GM18520 (cell line): ENCODE data around the gene TP53TG5.

Experiments
- ATAC-seq: cut with Tn5 transposase; IDR thresholded peaks from one replicate; pipeline ENCODE4 v1.9.1; 2021; ENCODE audit not compliant: unreplicated experiment

The TP53TG5 gene

DNA sequence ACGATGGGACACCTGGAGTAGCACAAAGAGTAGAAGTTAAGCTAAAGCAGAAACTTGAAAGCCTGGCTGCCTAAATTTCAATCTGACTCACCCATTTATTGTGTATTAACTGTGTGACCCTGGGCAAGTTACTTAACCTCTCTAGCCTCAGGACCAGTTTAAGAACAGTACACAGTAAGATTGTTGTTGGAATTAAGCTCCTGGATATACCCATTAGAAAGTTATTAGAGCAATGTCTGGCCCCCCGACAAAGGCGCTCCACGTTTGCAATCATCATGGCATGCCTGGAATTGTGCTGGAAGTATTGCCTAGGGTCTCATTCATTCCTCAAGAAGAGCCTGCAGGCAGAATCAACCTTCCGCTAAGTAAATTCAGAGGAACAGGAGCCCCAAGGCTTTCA, 31.3 kb downstream of the TP53TG5 start:
- no peak for ATAC-seq

DNA sequence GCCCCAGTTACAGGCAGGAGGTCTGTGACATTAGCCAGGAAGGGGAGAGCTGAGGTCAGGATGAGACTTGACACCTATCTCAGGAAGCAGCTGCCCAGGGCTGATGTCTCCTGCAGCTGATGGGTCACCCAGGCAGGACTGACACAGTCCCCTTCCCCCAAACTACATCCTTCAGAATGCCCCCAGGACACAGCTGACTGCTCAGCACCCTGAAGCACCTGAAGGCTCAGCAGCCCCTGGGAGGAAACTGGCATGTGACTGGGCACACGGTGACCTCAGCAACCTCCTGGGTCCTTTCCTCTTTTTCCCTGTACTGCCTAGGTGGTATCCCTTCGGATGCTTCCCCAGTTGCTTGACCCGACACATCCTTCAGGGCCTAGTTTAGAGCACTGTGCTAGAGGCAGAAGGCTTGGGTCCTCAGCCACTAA, 31.8 kb downstream of the TP53TG5 start:
- ATAC-seq = no peak

DNA sequence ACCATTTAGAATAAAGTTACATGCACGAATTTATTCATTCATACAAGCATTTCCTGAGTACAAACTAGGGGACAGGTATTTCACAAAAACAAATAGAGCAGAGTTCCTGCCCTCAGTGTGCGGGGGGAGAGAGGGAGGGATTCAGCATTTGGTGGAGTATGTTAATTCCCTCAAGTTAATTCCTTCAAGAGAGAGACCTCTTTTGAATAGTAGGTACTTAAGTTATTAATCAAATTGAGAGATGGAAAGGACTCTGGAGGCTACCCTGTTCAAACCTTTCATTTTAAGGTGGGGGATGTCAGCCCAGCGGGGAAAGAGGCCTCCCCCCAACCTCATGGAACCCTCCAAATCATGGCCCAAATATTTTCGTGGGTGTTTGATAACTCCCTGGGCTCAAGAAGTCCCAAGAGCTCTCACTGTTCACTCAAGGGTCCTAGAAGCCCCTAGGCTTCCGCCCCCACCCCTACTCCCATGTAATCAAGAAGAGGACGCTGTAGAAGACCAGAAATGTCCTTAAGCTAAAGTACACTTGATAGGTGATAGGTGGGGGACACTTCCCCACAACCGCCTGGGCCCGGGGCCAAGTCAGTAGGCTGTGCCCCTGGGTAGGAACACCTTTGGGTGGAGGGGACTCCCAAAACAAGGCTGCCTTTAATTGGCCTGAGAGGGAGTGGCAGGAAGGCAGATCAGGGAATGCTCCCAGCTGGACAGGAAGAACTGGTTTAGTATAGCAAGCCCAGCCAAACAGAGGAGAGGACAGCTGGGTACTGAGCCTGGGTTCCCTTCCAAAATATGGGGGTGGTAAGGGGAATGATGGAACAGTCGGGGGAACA, 32.8 kb downstream of the TP53TG5 start:
- ATAC-seq = no peak

DNA sequence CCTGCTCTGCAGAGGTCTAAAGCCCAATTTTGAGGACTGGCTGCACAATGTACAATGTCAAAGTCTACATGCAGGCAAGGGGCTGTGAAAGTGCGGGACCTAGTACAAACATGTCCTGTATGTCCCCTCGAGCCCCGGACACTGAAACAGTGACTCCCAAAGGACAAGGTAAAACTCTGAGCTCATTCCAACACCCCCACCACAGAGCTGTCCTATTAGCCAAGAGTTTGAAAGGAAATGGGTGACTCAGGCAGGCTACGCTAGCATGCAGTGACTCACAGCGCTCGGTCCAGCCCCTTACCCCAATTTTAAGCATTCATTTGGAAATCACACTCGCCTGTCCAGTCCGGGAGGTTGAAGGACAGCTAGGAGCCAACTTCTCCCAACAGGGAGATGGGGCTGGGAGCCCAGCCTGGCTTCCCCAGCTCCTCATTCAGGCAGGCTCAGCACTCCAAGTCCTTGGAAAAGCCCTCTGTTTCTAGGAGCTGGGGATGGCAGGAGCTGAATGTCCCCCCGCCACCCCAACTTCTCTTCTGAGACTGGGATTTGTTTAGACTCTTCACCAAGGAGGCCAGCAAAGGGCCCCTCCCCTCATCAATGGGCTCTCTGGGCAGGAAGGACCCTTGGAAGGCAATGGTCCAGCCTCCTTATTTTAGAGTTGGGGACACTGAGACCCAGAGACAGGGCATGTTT, 33.8 kb downstream of the TP53TG5 start:
- no peak for ATAC-seq

DNA sequence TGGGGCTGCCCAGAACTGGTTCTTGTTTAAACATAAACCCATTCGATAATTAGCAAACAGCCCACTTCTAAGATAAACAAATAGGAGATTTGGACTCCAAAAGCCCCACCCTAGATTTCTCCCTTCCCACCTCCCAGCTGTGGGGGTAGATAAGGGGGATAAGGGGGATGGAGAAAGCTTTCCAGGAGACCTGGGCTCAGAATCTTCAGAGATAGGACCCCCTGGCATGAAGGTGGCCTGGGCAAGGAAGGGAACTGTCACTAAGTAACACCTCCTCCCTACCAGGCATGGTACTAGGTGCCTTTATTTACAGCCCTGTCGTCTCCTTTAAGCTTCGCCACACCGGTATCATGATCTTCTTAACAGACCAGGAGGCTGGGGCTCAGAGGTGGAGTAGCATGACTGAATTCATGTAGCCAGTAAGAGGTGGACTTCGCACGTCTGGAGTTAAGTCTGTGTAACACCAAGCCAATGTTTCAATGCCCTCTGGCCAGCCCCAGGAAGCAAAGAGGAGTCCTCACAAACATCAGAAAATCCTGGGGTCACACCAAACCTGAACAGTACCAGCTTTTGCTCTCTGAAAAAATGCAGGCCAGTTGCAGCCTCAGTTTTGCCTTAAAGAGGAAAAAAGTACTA, 34.5 kb downstream of the TP53TG5 start:
- ATAC-seq = no peak

DNA sequence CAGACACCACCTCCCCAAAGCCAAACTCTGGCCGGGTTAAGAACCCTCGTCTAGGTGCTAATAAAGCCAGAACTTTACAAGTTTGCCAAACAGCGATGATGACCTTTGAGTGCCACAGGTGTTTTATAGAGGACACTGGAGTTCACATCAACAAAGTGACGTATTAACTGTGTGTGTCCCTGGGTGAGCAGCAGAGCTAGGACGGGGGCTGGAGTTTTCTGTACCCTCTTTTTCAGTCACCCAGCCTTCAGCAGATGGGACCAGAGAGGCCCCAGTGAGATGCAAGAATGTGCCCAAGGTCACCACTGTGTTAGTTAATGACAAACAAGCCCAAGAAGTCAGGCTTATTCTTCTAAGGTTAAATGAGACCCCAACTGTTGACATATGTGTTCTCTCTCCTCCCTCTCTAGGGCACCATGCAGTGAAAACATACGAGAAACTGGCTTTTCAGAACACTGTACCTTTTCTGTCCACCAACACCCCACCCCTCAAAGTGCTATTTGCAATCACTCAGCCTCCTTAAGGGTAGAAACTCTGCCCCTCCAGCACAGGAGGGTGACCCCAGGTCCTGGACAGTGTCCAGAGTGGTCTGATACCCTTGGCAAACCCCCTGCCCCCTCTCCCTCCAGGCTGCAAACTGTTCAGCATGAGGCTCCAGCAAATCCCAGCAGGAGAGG, 35.1 kb downstream of the TP53TG5 start:
- ATAC-seq = no peak

DNA sequence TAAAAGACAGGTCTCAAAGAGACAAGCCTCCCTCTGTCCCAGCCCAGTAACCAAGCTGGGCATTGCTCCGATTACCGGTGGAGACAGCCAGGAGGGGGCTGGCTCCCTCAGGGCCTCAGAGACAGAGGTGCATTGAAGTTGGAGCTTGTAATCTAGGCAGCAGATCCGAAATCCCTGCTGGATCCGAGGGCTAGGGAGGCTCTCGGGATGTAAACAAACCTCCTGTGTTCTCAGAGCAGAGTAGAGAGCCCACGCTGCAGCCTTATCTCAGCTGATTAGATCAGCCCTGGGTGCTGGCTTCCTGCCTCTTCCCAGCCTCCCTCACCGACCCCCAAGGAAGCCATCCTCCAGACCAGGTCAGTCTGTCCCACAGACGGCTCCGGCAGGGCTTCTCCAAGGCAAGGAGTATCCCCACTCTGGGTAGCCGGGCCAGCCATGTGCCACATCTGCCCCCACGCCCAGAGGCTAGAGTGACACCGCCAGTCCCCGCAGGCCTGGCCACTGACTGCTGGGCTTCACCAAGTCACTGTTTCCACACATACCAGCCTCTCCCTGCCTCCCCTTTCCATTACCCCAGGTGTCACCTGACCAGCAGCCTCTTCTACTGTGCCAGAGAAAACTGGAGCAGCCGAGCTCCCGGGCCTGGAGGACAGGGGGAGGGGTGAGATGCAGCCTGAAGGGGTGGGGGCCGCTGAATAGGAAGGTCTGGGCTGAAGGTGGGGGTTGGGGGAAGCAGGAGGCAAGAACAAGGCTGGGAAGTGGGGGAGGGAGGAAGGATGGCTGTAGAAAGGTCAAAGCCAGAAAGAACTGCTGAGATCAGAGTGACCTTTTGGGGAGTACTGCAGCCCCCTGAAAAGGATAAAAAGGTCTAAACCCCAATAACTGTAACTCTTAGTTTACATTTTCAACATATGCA, 35.9 kb downstream of the TP53TG5 start:
- ATAC-seq = no peak

DNA sequence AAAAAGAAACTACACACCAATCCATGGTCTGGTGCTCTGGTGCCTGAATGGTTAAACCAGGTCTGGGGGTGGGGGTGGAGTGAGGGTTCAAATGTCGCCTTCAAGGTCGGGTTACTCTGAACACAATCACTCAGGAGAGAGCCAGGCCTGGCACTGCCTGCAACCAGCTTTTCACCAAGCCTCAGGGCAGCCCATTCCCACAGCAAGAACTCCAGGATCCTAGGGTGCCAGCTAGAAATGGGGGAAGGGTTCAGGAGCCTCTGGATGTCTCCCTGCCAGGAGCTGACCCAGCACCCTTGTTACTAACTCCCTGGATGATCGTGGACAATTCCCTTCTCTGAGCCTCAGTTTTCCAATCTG, 36.6 kb downstream of the TP53TG5 start:
- no peak for ATAC-seq

DNA sequence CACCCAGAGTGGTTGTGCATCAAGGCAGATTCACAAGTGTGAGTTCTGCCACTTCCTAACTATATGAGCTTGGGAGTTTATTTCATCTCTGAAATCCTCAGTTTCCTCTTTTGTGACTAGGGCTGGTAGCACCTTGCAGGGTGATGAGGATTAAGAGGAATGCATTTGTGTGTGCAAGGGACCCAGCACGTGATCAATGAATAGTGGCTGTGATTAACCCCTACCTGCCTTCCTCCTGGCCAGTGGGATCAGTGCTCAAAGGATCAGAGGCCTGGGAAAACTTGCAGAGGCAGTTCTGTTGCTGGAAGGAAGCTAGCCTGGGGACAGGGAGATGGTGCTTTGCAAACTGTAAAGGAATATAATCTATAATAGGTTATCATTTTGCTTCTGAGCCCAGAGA, 37.2 kb downstream of the TP53TG5 start:
- ATAC-seq = no peak

DNA sequence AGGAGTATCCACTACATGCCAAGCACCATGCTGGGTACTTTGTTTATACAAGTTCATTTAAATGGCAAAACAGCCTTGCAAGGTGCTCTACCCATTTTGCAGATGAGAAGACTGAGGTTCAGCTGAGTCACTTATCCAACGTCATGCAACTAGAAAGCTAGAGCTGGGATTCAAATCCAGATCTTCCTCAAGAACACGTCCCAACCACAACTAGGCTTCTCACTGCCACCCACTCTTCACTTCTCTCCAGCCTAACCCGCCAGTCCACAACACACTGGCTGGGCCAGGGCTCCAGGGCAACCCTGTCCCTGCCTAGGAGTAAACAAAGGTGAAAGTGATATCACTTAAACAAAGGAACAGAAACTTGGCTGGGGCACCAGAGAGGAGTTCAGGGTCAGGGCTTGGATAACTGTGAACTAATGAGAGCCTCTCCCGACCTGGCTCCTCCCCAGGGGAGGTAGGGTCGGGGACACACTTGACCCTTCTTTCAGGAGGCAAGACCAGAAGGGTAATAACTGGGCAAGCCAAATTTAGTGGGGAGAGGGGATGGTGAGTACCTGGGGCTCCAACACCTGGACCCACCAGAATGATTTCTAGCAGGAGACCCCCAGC, 37.8 kb downstream of the TP53TG5 start:
- no peak for ATAC-seq

DNA sequence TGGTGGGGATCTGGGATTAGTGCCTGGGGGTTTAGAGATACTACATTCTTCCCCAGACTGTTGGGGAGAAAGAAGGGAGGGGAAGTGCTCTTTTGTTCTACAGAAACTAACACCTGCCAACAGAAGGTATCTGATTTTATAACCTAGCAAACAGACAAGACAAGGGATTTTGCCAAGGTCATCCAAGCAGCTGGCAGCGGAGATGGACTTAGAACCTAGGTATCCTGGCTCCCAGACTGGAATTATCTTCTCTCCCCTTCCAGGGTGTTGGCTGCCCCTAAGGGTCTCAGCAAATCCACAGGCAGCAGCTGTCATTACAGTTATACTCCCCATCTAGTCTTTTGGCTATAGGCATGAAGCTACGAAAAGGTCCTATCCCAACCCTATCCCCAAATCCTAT, 38.3 kb downstream of the TP53TG5 start:
- no peak for ATAC-seq

DNA sequence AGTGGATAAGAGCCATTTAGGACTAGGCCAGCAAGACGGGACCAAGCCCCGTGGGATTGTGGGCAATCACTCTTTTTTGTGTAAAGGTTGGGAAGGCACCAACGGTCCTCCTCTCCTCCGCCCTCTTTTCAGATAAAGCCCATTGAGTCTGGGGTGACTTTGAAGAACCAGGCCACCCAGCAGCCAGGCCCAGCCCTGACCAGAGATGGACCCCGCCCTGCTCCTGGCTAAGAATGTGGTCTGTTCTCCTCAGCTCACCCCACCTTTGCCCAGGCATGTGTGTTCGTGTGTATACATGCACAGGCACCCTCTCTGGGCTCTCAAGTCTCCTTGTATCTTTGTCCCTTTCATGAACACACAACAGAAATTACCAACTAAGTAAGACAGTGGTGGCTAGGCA, 39.0 kb downstream of the TP53TG5 start:
- ATAC-seq = no peak

DNA sequence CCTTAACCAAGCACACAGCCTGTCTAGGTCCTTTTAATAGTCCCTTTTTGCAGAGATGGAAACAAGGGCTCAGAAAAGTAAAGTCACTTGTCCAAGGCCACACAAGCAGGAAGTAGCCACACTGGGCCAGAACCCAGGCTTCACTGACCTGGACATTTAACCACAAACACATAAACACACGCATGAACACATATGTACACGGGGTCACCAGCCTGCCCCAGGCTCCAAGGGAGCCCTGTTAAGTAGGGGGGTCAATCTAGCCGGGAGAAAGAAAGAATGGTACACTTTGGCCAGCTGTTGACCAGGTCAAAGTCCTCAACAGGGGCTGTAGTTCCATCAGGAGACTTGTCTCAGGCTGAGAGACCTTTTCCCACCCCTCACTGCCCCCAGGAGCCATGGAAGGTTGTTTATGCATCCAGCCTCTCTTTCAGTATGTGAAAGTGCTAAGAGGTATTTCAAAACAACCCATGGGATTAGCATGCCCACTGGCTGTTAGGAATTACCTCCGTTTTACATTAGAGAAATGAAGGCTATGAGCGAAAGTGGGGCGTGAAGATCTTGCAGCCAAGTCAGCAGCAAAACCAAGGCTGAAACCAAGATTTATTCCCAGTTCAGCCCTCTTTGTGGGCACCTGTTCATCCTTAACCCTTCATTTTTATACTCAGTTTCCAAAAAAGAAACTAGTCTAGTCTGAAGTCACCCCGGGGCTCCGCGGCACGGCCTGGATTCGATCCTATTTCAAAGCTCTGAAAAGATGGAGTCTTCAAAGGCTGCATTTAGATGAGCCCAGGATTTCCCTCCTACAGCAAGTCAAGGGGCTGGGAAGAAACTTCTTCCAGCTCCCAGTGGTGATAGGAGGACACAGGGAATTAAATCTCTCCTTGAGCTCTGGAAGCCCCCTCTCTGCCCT, 39.7 kb downstream of the TP53TG5 start:
- no peak for ATAC-seq

DNA sequence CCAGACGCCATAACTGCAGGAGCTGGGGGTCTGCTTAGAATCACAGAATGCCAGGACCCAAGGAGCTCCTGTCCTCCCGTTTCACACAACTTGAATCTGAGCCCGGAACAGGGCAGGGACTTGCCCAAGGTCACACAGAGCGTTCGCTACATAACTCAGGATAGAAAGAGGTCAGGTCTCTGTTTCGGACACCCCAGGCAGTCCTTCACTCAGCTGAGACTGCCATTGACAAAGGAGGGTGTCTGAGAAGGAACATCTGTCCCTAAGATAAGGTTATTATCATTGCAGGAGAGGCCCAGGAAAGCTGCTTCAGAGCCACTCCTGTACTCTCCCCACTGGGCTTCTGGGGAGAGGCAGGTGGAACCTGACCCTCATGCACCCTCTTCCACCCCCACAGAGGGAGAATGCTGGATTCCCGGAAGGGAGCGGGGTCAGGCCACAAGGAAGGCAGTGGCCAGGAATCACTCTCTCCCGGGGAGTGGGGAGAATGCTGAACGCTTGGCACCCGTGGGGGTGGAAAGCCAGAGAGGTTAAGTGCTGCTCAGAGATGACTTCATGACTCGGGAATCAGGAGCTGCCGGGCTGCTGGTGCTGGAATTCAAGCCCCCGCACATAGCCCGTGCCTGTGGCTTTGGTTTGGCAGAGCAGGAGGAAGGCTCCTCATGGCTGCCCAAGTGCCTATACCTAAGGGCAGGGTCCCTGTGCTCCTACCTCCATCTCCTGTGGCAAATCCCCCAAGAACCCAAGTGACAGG, 40.6 kb downstream of the TP53TG5 start:
- ATAC-seq = no peak

DNA sequence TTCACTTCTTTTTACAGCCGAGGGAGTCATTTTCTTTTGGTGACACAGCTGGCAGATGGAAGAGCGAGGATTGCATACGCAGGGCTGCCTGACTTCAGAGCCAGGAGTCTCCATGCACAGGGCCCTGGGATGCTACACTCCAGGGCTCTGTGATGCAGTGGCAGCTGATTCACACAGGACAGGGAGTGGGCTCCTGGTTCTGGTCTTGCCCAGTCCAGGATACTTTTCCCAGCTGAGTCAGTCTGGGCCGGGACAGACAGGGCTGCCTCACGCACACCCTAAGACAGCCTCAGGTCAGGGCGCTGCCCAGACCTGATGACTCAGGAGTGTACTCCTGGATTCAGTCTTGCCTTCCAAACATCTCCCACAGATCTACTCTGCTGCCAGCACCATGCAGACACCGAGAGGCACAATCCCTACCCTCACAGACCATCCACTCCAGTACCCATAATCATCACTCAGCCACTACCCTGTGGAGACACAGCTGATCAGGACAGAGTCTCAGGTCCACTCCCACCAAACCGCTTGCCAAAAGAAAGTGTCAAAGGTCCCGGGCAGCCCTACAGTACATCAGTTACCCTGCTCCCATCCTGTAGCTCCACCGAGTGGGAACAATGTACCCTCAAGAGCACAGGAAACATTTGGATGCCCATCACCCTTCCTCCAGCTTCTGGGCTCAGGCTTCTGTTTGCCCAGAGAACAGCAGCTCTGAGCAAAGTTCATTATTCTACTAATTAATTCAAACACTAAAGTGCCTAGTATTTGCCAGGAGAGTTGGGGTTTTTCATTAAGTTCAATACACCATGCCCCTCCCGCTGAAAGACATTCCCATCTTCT, 41.4 kb downstream of the TP53TG5 start:
- ATAC-seq = no peak

DNA sequence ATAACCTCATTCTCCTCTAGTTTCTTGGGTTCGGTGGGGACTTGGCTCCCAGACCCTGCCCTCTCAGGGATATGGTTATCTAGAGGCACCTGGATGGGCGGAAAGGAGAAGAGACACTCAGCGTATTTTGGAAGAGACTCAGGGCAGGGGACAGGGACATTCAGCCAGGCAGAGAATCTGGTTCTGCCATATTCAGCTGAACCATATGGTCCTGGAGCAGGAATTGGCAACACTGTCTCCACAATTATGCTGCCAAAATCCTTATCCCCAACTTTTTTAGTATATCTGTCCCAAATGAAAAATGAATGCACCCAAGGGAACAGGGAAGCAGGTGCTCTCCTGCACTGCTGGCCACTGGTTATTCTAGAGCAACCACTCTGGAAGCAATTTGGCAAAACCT, 47.6 kb downstream of the TP53TG5 start:
- no peak for ATAC-seq

DNA sequence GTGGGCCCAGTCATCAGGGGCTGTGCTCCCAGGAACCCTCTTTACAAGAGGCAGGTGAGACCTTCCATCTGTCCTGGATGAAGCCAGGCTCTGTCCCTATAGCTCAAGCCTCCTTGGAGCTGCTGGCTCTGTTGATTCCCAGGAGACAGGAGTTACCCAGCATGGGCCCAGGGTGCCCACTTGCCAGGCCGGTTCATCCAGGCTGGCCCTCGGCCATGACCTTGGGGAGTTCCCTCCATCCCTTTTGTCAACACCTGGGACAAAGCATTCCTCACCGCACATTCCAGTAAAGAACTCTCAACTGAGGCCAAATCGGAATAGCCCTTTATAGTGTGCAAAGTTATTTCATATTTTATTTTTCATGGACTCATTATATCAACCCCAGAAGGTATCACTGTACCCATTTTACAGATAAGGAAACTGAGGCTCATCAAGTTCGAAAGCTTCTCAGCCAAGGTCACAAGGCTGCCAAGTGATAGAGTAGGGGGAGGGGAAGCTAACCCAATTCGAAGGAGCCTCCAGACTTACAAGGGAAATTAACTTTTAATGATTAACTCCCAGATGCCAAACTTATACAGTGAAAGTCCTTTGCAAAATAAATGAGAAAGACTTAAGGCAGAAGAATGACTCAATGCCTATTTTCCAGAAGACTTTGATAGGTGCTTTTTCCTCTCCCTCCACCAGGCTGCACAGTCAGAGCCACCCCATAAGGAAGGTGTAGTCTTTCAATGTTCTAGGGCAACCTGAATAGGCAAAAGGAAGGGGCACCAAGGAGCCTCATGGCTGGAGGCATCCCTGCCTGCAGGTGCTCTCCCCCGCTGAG, 48.4 kb downstream of the TP53TG5 start:
- ATAC-seq = no peak
